ENCODE results near the gene CCL7. TPM values are rescaled to one million over a fixed set of nuclear protein-coding genes. Genes with fewer than 3 reads are reported as not detected.

CCL7 gene
- total RNA-seq, 1 experiment from 2014 or later, result 0.31 TPM

DNA sequence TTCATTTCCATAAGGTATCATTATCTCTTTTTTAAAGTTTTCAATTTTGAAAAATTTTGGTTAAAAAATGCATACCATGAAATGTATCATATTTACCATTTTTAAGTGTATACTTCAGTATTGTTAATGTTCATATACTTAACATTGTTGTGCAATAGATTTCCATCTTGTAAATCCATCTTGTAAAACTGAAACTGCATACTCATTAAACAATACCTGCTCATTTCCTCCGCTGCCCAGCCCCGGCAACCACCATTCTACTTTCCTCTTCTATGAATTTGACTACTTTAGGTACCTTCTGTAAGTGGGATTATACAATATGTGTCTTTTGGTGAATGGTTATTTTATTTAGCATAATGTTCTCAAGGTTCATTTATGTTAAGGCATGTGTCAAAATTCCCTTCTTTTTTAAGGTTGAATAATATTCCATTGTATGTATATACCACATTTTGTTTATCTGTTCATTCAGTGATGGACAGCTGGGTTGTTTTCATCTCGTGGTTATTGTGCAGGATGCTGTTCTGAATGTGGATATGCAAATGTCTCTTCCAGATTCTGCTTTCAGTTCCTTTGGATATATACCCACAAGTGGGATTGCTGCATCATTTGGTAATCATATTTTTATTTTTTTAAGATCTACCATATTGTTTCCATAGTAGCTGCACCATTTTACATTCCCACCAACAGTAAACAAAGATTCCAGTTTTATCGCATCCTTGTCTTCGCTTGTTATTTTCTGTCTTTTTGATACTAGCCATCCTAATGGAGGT is 8.3 kb upstream of the CCL7 start:
- ChIA-PET POLR2A (no interaction called here), CTCF (no interaction called here)
- Histone ChIP-seq H3K27me3 (ENCODE audit: control insufficient read depth, insufficient read depth, low read length) (no peaks in the 10 kb centered on the region), H3K36me3 (ENCODE audit: control insufficient read depth, insufficient read depth, low read length) (no peaks in the 10 kb centered on the region), H3K4me1 (ENCODE audit: control insufficient read depth, insufficient read depth, low read length) (peaks cover 10% of the 10 kb centered on the region; the same call in 1 of the 2 replicates), H3K4me3 (ENCODE audit: low read depth in 2 of 2, low read length in 2 of 2) (no peak overlapping the region), H3K9me3 (ENCODE audit: control insufficient read depth, insufficient read depth, low read depth, low read length) (no peaks in the 10 kb centered on the region), H3K27ac (ENCODE audit: low read length) (no peak overlapping the region)
- no peak for TF ChIP-seq SIN3A (IDR thresholded peaks at IDR 0.05; ENCODE audit: borderline replicate concordance, insufficient read depth, low read depth, low read length)
- no peak for TF ChIP-seq TCF7L2 (IDR thresholded peaks at IDR 0.05; ENCODE audit: low read depth, low read length)
- TF ChIP-seq CTCF (IDR thresholded peaks at IDR 0.05), result no peak
- no peak for TF ChIP-seq REST (IDR thresholded peaks at IDR 0.05; ENCODE audit: insufficient read depth in 1 of 2, low read depth in 2 of 2, low read length in 1 of 2)
- no peak for TF ChIP-seq POLR2AphosphoS5 (IDR thresholded peaks at IDR 0.05; ENCODE audit: low read depth, low read length)
- in situ Hi-C loops (cut with HindIII; ENCODE audit: low pct_unique_long_range_greater_than_20kb, low sequenced_read_pairs), result no loop called here
- no TSS peak for BruUV-seq (replicated peaks)
- intact Hi-C loops (cut with micrococcal nuclease; ENCODE audit: unreplicated experiment), result no loop called here
- no peak for ATAC-seq
- DNase-seq (ENCODE audit: low read depth, low spot score), result no peak

DNA sequence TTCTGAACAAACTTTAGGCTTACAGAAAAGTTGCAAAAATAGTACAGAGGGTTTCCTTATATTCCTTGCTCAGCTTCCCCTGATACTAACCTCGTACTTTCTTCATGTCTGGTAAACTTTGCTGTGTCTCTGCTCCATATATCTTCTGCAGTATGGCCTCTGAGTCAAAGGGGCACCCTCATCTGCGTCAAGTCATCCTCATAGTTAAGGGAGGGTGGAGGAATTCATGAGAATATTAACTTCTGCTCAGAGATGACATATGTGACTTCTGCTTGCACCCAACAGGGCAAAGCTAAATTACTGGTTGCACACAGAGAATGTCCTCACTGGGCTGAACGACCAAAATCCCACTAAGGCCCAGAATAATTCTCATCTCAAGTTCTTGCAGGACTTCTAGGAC is 4.3 kb upstream of the CCL7 start:
- H3K27me3 ChIP-seq (ENCODE audit: control insufficient read depth, insufficient read depth, low read length), result no peaks in the 10 kb centered on the region
- no peak overlapping the region for H3K27ac ChIP-seq (ENCODE audit: low read length)
- no TSS peak for BruUV-seq (replicated peaks)
- ChIA-PET CTCF (no interaction called here), POLR2A (no interaction called here)
- intact Hi-C loops (cut with micrococcal nuclease; ENCODE audit: unreplicated experiment), result no loop called here
- no peak for TF ChIP-seq REST (IDR thresholded peaks at IDR 0.05; ENCODE audit: insufficient read depth in 1 of 2, low read depth in 2 of 2, low read length in 1 of 2)
- TF ChIP-seq SIN3A (IDR thresholded peaks at IDR 0.05; ENCODE audit: borderline replicate concordance, insufficient read depth, low read depth, low read length), result no peak
- no peak for TF ChIP-seq CTCF (IDR thresholded peaks at IDR 0.05)
- TF ChIP-seq TCF7L2 (IDR thresholded peaks at IDR 0.05; ENCODE audit: low read depth, low read length), result no peak
- no peak for TF ChIP-seq POLR2AphosphoS5 (IDR thresholded peaks at IDR 0.05; ENCODE audit: low read depth, low read length)
- in situ Hi-C loops (cut with HindIII; ENCODE audit: low pct_unique_long_range_greater_than_20kb, low sequenced_read_pairs), result no loop called here
- H3K4me1 ChIP-seq (ENCODE audit: control insufficient read depth, insufficient read depth, low read length), result no peaks in the 10 kb centered on the region; the same call in 1 of the 2 replicates
- H3K4me3 ChIP-seq (ENCODE audit: low read depth in 2 of 2, low read length in 2 of 2), result no peak overlapping the region
- H3K36me3 ChIP-seq (ENCODE audit: control insufficient read depth, insufficient read depth, low read length), result no peaks in the 10 kb centered on the region
- DNase-seq (ENCODE audit: low read depth, low spot score) (no peak), ATAC-seq (no peak)
- H3K9me3 ChIP-seq (ENCODE audit: control insufficient read depth, insufficient read depth, low read depth, low read length), result no peaks in the 10 kb centered on the region
